Sigmoid colon (tissue), 7 donors: ENCODE data around the gene CCNL2. TPM values are rescaled to one million over a fixed set of nuclear protein-coding genes. Genes with fewer than 3 reads are reported as not detected.

ENCODE experiments used
- DNase-seq: peaks from one replicate; pipeline ENCODE4 v3.0.0-alpha.2; 2019
- H3K27ac ChIP-seq, 4 donors: fragments of 200-600 bp; sonication (generic); one replicate each; pipeline ENCODE4 v1.5.1; 2016 to 2019; ENCODE audit warnings: mild to moderate bottlenecking in 1 of 4
- H3K27me3 ChIP-seq, 3 donors: fragments of 200-600 bp; sonication (generic); one replicate each; pipeline ENCODE4 v1.5.1; 2019; ENCODE audit warnings: mild to moderate bottlenecking in 1 of 3
- H3K36me3 ChIP-seq, 4 donors: fragments of 200-600 bp; sonication (generic); one replicate each; pipeline ENCODE4 v1.5.1; 2016 to 2019
- H3K4me1 ChIP-seq, 4 donors: fragments of 200-600 bp; sonication (generic); one replicate each; pipeline ENCODE4 v1.5.1; 2017 to 2019
- H3K4me3 ChIP-seq, 4 donors: fragments of 200-600 bp; sonication (generic); one replicate each; pipeline ENCODE4 v1.5.1; 2017 to 2019; ENCODE audit warnings: mild to moderate bottlenecking in 2 of 4, moderate library complexity in 1 of 4
- H3K9me3 ChIP-seq, 4 donors: fragments of 200-600 bp in 3 of 4; sonication (generic) in 3 of 4; one replicate each; pipeline versions ENCODE4 v1.5.1 to v1.6.1; 2013 to 2019
- CTCF ChIP-seq, 4 experiments: fragments of 450-650 bp in 3 of 4; fragments of 200-600 bp in 1 of 4; IDR thresholded peaks; one replicate each; pipeline ENCODE4 v1.5.1; 2016 to 2019; ENCODE audit warnings: antibody characterized with exemption in 4 of 4, mild to moderate bottlenecking in 3 of 4, moderate library complexity in 2 of 4
- EP300 ChIP-seq, 4 donors: sonication (generic); formaldehyde crosslinking; IDR thresholded peaks; one replicate each; pipeline ENCODE4 v1.6.1; 2017; ENCODE audit warnings: antibody characterized with exemption in 4 of 4
- POLR2A ChIP-seq, 2 donors: fragments of 450-650 bp; IDR thresholded peaks; one replicate each; pipeline ENCODE4 v1.6.1; 2016; ENCODE audit warnings: antibody characterized with exemption in 2 of 2, mild to moderate bottlenecking in 2 of 2, moderate library complexity in 2 of 2
- POLR2AphosphoS5 ChIP-seq, 4 donors: sonication (generic); formaldehyde crosslinking; IDR thresholded peaks; one replicate each; pipeline ENCODE4 v1.6.1; 2017; ENCODE audit warnings: antibody characterized with exemption in 4 of 4
- WGBS, 2 donors: extraction: QIAGEN DNeasy Blood & Tissue Kit; methylation state at CpG; one replicate each; pipeline ENCODE4 v1.1.7; 2013; 5-methylcytosine and 5-hydroxymethylcytosine counted together
- intact Hi-C: fragments of 100-400 bp; cut with DNase I; formaldehyde crosslinking; loops from one replicate; pipeline ENCODE4 v1.15.1; 2023
- polyA plus RNA-seq, 3 donors: library from polyadenylated mRNA; stranded (reverse); fragments of 200-250 nt; gene quantifications; one replicate each; pipeline ENCODE4 v1.2.3, GENCODE V29; 2013
- total RNA-seq, 4 donors: library from RNA; depleted of rRNA; stranded (reverse); fragments of >200 nt; gene quantifications; one replicate each; pipeline ENCODE4 v1.1.0, GENCODE V29; 2016
- donor health status: healthy with polysubstance abuse.
- donor health status: Bipolar disorder and iron deficiency.
- donor health status: healthy.

Gene CCNL2
- total and polyA plus RNA-seq, 7 donors: 15.0 to 375 (median 139) TPM

- Histone ChIP-seq H3K27ac (peak overlapping the region; percentile 34 to 68 (median 49)), H3K27me3 (no peaks in the 10 kb centered on the region), H3K9me3 (no peaks in the 10 kb centered on the region), H3K4me1 (peaks cover 0 to 55% (median 51%) of the 10 kb centered on the region in 4 donors), H3K4me3 (no peak overlapping the region), H3K36me3 (peaks cover 0 to 10% (median 0%) of the 10 kb centered on the region in 4 donors)
- WGBS, 2 donors: 67 to 80% methylated on average over 26 of the region's 26 CpGs
- no peak for TF ChIP-seq POLR2AphosphoS5 (IDR thresholded peaks at IDR 0.05)
- intact Hi-C loops: loop anchor here (1.0 to 2.0 kb wide), 2 partner anchors 20 to 41 kb away; partner anchors contain the start of genes ANKRD65 and CCNL2
- no peak for DNase-seq
Observed at GRCh38 chr1:1440262-1441001, 41.3 kb upstream of the CCNL2 start.

GRCh38 chr1:1439546-1440261, 40.6 kb upstream of the CCNL2 start:
- H3K27me3 ChIP-seq: no peaks in the 10 kb centered on the region
- peaks cover 0 to 62% (median 58%) of the 10 kb centered on the region in 4 donors for H3K4me1 ChIP-seq
- intact Hi-C loops: loop anchor here (2.0 kb wide), 1 partner anchor 19 kb away; the partner anchor contains the start of gene ANKRD65
- H3K27ac ChIP-seq: peak overlapping the region in 3 of 4 donors; percentile 39 to 68 (median 59)
- TF ChIP-seq POLR2AphosphoS5 (IDR thresholded peaks at IDR 0.05) (no peak), POLR2A (IDR thresholded peaks at IDR 0.05) (no peak)
- peaks cover 0 to 10% (median 0%) of the 10 kb centered on the region in 4 donors for H3K36me3 ChIP-seq
- no peak for DNase-seq
- H3K9me3 ChIP-seq: no peaks in the 10 kb centered on the region
- 90 to 93% methylated on average over 82 of the region's 82 CpGs for WGBS, 2 donors
- H3K4me3 ChIP-seq: no peak overlapping the region

- Histone ChIP-seq H3K36me3 (peaks cover 0 to 10% (median 0%) of the 10 kb centered on the region in 4 donors), H3K4me3 (no peak overlapping the region), H3K9me3 (no peaks in the 10 kb centered on the region), H3K27ac (peak overlapping the region in 1 of 4 donors; percentile 99), H3K27me3 (no peaks in the 10 kb centered on the region), H3K4me1 (peaks cover 0 to 71% (median 67%) of the 10 kb centered on the region in 4 donors)
- intact Hi-C loops: no loop called here
- TF ChIP-seq POLR2AphosphoS5 (IDR thresholded peaks at IDR 0.05) (no peak), POLR2A (IDR thresholded peaks at IDR 0.05) (no peak), CTCF (IDR thresholded peaks at IDR 0.05) (no peak), EP300 (IDR thresholded peaks at IDR 0.05) (no peak)
- 88 to 92% methylated on average over 45 of the region's 45 CpGs for WGBS, 2 donors
- DNase-seq: no peak
Observed at GRCh38 chr1:1438531-1439381, 39.6 kb upstream of the CCNL2 start.

DNA sequence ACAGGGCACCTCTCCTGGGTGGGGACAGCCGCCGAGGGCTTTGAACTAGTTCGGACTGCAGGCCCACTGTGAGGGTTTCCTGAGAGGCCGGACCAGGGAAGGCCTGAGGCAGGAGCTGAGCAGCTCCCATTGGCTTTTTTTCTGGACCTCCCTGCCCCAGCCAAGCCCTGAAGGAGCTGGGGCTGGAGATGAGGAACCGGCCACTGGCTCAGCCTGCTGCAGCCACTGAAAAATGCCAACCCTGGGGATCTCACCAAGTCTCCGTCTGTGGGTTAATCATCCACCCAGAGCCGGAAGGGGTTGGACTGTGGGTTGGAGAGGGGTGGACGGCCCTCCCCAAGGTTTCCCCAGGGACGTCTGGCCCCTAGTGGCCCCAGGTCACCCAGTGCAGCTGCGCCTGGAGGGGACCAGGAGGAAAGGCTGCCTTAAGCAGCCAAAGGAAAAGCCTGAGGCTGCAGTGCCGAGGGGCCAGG, 38.8 kb upstream of the CCNL2 start:
- no peaks in the 10 kb centered on the region for H3K9me3 ChIP-seq
- H3K27me3 ChIP-seq: no peaks in the 10 kb centered on the region
- 19 to 57% methylated on average over 11 of the region's 11 CpGs for WGBS, 2 donors
- peaks cover 0 to 79% (median 75%) of the 10 kb centered on the region in 4 donors for H3K4me1 ChIP-seq
- no peak overlapping the region for H3K4me3 ChIP-seq
- TF ChIP-seq POLR2A (IDR thresholded peaks at IDR 0.05) (no peak), EP300 (IDR thresholded peaks at IDR 0.05) (no peak), CTCF (IDR thresholded peaks at IDR 0.05) (no peak), POLR2AphosphoS5 (IDR thresholded peaks at IDR 0.05) (no peak)
- peak overlapping the region in 2 of 4 donors; percentile 98 to 99 for H3K27ac ChIP-seq
- peaks cover 0 to 10% (median 0%) of the 10 kb centered on the region in 4 donors for H3K36me3 ChIP-seq
- intact Hi-C loops: no loop called here
- no peak for DNase-seq
